ENCODE data around the gene FAM83F.

FAM83F gene

GRCh38 chr22:40001800-40002577 is 7.2 kb downstream of the FAM83F start:
- ATAC-seq, result no peak
- TF ChIP-seq PPARA (CRISPR knock-in tag; IDR thresholded peaks at IDR 0.05; ENCODE audit: borderline replicate concordance), result no peak

- TF ChIP-seq CREB5 (CRISPR knock-in tag; IDR thresholded peaks at IDR 0.05; ENCODE audit: low read depth) (no peak), TSHZ2 (CRISPR knock-in tag; IDR thresholded peaks at IDR 0.05) (no peak), ZFP3 (CRISPR knock-in tag; IDR thresholded peaks at IDR 0.05) (no peak), ZFP30 (CRISPR knock-in tag; IDR thresholded peaks at IDR 0.05) (no peak), CSDC2 (CRISPR knock-in tag; IDR thresholded peaks at IDR 0.05) (no peak), ZNF565 (CRISPR knock-in tag; conservative IDR thresholded peaks at IDR 0.05; ENCODE audit: low read depth) (no peak), PATZ1 (CRISPR knock-in tag; IDR thresholded peaks at IDR 0.05; ENCODE audit: borderline replicate concordance) (no peak), SNAI2 (CRISPR knock-in tag; IDR thresholded peaks at IDR 0.05) (no peak), TCF4 (CRISPR knock-in tag; IDR thresholded peaks at IDR 0.05; ENCODE audit: borderline replicate concordance) (no peak), BACH2 (CRISPR knock-in tag; IDR thresholded peaks at IDR 0.05; ENCODE audit: borderline replicate concordance) (no peak), ZNF70 (CRISPR knock-in tag; IDR thresholded peaks at IDR 0.05) (no peak), ZC3H10 (CRISPR knock-in tag; IDR thresholded peaks at IDR 0.05) (no peak), RARB (CRISPR knock-in tag; IDR thresholded peaks at IDR 0.05) (no peak), ARNTL (CRISPR knock-in tag; IDR thresholded peaks at IDR 0.05; ENCODE audit: borderline replicate concordance, low read depth) (no peak), OSR1 (CRISPR knock-in tag; IDR thresholded peaks at IDR 0.05) (no peak), GLIS3 (CRISPR knock-in tag; IDR thresholded peaks at IDR 0.05) (no peak), TOX (CRISPR knock-in tag; IDR thresholded peaks at IDR 0.05; ENCODE audit: borderline replicate concordance) (no peak), PPARA (CRISPR knock-in tag; IDR thresholded peaks at IDR 0.05; ENCODE audit: borderline replicate concordance) (no peak)
- TF ChIP-seq, protein P1, sequence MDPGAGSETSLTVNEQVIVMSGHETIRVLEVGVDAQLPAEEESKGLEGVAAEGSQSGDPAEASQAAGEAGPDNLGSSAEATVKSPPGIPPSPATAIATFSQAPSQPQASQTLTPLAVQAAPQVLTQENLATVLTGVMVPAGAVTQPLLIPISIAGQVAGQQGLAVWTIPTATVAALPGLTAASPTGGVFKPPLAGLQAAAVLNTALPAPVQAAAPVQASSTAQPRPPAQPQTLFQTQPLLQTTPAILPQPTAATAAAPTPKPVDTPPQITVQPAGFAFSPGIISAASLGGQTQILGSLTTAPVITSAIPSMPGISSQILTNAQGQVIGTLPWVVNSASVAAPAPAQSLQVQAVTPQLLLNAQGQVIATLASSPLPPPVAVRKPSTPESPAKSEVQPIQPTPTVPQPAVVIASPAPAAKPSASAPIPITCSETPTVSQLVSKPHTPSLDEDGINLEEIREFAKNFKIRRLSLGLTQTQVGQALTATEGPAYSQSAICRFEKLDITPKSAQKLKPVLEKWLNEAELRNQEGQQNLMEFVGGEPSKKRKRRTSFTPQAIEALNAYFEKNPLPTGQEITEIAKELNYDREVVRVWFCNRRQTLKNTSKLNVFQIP (CRISPR knock-in tag; IDR thresholded peaks at IDR 0.05; ENCODE audit: borderline replicate concordance, low read depth), result no peak
- ATAC-seq, result no peak
Observed at GRCh38 chr22:40002935-40003715, 8.4 kb downstream of the FAM83F start.

DNA sequence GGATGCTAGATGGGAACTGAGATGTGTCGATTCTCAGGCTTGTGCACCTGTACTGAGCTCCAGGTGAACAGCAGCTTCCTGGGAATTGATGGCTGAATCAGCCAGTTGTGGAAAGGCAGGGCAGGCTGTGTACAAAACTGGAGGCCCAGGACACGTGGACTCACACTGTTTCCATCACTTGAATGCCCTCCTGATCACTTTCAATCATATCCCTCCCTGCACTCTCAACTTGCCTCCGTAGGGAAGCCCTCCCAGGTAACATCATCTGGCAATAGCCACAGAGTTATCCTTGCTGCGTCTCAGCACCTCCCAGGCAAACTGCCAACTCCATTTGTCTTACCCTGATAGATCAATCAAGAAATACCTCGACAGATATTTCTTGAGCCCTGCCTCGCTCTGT is 10.1 kb downstream of the FAM83F start:
- TF ChIP-seq ZFP30 (CRISPR knock-in tag; IDR thresholded peaks at IDR 0.05) (no peak), CSRNP3 (CRISPR knock-in tag; IDR thresholded peaks at IDR 0.05) (no peak), PPARA (CRISPR knock-in tag; IDR thresholded peaks at IDR 0.05; ENCODE audit: borderline replicate concordance) (no peak), GLIS3 (CRISPR knock-in tag; IDR thresholded peaks at IDR 0.05) (no peak), RARB (CRISPR knock-in tag; IDR thresholded peaks at IDR 0.05) (no peak), ARNTL (CRISPR knock-in tag; IDR thresholded peaks at IDR 0.05; ENCODE audit: borderline replicate concordance, low read depth) (no peak)
- ATAC-seq, result no peak
